ENCODE results near the gene RAD18.

Gene RAD18

DNA sequence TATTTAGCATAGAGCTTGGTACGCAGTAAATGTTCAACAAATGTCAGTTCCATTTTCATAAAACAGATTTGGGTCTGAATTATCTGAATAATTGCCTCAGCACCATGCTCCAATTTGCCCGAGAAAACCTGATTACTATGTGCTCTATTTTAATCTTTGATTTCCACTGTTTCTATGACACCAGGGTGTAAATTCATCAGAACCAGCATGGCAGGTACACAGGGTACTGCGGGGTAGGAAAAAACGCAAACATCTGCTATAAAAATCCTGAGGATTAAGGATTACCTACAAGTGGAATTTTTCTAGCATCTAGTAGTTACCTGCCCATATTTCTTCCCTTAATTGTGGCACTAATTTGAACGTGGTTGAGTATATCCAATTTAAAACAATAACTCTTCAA lies 70.3 kb downstream of the RAD18 start:
- DNase-seq: no peak

DNA sequence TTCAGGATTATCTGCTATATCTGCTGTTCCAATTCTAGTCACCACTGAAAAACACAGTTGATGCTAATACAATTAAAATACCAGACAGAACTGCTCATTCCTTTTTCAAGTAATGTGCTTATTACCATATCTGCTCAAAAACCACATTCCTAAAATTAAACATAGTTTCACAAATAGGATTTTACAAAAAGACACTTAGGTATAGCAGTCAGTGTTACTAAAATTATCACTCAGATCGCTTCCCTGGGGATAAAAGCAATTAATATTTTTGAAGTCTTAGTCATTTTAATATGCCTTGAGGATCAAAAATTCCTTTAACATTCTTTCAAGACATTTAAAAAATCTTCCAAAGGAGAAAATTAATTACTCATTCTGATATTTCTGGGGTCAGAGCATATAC lies 71.5 kb downstream of the RAD18 start:
- no peak for DNase-seq

DNA sequence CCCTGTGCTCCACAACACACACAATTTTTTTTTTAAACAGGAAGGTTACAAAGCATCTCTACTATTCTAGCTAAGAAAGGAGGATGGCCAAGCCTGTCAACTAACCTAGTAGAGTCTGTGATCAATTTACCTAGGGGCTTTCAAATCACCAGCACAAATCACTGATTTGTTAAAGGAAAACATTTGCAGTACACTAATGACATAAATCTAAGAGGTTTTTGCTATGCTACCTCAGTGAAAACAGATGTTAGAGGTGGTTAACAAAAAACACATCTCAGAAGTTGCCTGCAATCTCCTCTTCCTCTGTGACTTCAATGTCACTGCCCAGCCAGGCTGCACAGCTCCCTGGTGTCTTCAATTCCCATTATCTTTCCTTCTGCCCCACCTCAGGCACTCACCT lies 72.0 kb downstream of the RAD18 start:
- DNase-seq: no peak

DNA sequence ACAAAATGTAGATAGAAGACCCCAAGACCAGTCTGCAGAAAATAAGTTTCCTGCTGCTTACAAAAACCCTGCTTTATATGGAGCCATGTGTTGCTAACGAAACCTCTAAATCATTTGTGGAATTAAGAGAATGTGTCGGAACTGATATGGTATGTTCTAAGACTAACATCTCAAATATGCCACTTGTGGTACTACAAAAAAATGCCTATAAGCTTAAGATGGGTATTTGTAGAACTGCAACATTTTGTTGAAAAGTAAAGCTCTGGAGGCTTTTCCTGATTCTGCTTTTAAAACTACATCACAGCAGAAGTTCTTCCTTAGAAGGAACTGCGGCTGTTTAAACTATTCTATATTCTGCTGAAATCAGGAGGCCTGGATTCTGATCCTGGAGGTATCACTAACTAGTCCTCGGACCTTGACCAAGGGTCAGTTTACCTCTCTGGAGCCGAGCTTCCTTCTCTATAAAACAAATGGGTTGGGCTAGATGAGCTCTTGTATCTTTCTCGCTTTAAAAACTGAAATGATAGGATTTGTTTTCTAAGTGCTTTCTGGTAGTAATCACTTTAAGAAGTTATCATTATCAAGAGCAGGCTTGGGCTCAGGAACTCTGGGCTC lies 74.9 kb downstream of the RAD18 start:
- DNase-seq: no peak

DNA sequence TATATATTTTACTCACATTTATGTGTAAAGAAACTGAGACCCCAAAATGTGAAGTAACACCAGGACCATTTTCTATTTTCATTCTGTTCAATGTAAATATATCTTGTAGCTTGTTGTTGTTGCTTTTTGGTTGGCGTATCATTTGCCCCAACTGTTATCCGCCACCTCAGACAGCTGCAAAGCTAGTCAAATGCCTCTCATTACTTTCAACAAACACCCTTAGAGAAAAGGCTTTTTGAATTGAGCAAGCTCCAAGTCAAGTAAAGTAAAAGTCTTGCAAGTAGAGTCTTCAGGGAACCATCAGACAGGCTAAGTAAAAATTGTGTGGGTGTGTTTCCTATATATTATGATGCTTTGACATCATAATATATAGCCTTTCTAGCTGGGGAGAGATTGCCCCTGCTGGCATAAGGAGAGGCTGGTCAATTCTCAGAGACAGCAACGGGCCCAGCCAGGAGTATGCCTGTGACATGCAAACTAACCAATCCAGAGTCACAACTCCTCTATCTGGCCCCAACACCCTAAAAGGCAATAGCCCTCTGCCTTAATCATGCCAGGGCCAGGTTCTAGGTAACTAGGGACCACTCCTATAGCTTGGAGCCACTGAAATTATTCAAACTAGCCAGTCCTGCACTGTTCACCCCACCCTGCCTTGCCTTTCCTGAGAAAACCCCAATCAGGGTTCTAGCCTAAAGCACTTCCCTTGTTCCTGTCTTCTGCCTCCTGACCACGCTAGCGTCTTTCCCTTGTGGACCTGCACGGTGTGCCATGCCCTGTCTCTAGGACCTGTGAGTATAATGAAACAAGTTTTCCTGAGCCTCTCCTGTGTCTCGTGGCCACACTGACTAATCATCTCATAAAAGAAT lies 75.6 kb downstream of the RAD18 start:
- no peak for DNase-seq

DNA sequence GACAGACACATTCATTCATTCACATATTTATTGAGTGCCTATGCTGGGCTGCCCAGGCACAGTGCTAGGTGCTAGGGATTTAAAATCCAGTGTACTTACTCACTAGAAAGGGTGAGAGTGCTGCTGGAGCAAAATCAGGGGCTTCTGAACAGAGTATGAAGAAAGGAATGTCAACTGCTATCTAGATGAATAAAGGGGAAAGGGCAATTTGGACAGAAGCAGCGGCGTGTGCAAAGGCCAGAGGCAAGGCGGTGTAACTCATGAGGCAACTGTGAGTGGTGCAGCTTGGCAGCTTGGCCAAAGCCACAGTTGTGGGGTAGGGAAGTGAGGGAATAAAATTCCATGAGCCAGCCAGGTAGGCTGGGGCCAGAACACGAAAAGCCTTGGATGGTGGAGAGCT lies 76.7 kb downstream of the RAD18 start:
- no peak for DNase-seq

DNA sequence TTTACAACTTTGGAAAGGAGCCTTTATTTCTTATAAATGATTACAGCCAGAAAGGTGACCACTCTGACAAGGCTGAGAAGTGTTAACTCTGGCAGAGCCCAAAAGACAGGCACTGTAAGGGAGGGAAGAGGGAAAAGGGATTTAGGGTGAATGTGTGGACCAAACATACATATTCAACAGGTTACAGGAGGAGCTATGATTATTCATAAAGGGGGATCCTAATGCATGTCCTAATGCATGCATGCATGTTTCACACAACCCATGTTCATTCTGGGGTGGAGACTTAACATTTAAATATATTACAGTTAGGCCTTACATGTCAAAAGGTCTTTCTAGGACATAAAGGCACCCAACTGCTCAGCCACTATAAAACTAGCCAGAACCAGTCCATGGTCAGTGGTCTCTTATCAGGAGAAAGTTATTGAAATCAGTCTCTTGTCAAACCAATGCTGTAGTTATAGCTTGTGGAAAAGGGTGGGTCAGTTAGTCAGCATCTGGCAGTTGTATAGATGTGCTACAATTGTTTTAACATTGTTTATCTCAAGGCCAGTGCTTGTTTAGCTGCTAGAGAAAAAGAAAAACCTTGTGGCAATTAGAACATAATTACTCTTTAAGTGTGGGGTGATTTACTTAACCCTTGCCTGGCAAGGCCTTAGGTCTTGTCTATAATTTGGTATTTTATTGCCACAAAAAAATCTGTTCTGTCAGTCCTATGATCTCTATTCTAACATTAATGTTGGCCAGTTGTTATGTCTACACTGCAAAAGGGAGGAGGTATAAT lies 77.5 kb downstream of the RAD18 start:
- no peak for DNase-seq

DNA sequence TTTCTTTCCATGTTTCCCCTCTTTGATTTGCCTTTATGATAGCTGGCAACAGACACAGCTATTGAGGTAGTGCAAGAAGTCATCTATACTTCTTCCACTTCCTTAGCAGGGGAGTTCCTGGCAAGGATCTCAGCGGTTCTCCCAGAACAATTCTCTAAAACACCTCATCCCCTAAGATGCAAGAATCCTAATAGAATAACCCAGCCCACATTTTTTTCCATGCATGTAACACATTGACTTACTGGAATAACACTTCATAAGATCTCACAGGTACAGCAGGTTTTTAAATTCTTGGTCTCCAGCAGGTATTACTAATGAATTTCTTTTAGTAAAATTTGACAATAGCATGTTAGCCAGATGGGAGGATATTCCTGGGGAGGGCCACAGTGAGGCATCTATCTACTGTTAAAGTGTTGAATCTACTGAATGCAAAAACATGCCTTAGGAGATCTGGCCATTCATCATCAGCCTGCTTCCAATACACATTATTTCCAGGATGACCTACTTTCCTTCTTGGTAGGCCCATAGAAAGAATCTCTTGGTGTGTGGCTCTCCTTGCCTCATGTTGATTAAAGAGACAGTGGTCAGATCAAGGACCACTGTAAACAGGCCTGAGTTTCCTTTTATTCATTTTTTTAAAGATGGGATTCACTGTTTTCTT lies 78.5 kb downstream of the RAD18 start:
- no peak for DNase-seq

DNA sequence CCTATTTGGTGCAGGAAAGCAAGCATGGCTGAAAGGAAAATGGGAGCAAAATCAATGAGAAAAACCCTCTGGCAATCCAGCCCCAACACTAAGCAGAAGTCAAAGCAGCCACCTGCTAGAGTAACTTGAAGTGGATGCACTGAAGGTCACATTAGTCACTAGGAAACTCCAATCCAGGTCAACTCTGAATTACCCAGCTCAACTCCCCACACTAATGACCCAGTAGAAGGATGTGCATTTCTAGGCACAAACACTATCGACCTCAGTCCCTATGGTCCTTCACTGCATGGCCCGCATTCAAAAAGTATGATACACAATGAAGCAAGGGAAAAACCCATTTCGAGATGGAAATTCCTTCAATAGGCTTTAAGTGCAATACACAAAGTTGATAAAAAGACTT lies 80.6 kb downstream of the RAD18 start:
- no peak for DNase-seq

DNA sequence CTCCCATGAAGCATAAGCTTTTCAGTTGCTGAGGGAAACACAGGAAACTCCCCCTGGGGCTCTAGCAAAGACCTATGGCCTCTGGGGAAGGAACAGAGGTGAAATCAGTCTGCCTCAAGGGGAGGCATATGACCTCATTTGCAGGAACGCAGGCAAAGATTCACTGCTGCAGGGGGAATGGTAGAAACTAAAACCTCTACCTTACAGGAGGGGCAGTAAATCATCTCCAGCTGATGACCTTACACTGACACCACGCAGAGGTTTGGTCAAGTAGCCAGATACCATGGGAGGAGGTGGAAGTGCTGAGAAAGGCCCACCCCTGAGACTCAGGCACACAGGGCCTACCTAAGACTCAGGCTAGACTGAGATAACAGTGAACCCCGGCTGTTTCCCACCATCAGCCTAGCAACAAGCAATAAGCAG lies 81.1 kb downstream of the RAD18 start:
- DNase-seq: no peak

DNA sequence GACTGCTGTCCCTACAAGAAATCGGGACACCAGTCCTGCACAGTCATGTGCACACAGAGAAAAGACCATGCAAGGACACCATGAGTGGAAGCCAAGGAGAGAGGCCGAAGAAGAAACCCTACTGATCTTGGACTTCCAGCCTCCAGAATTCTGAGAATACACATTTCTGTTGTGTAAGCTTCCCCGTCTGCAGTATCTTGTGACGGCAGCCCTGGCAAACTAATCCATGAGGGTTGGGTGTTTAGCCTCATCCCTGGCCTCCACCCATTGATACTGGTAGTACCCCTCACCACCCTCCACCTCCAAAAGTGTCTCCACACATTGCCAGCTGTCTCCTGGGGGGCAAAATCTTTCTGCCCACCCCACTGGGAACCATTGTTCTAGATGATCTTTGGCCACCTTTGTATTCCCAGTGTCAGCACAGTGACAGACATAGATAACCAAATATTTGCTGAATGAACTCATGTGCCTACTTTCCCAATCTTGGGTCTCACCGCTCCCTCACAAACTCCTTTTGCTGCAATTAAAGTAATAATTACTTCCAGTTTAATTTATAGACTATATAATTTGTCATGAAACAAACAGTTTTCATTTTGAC lies 83.8 kb downstream of the RAD18 start:
- no peak for DNase-seq

DNA sequence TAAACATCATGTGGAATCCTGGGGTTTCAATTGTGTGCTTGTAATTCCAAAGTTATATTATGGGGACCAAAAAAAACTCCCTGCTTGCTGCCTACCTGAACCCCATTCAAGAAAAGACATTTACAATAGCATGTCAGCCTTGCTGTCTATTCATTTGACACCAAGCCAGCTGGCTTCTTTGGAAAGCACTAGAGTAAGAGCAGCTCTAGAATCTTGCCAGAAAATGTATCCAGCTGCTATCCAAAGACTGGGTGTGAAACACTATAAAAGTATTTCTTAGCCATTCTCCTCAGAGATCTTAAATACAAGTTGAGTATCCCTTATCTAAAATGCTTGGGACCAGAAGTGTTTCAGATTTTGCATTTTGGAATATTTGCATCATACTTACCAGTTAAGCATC lies 87.4 kb downstream of the RAD18 start:
- DNase-seq: no peak

DNA sequence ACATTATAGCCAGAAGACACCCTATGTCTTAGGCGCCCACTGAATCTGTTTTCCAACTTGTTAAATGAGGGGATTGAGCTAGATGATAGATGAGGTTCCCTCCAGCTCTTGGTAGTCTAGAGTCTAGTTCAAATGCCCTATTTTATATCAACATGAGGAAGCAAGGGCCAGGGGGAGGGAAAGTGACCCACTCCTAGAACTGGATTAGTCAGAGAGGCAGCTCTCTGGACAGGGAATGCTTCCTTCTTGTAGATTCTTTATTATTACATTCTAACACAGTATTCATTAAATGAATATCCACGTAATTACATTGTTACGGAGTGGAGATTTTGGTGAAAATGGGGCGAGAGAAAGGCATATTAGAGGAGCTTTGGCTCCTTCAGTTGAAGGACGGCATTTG lies 89.5 kb downstream of the RAD18 start:
- DNase-seq: no peak

DNA sequence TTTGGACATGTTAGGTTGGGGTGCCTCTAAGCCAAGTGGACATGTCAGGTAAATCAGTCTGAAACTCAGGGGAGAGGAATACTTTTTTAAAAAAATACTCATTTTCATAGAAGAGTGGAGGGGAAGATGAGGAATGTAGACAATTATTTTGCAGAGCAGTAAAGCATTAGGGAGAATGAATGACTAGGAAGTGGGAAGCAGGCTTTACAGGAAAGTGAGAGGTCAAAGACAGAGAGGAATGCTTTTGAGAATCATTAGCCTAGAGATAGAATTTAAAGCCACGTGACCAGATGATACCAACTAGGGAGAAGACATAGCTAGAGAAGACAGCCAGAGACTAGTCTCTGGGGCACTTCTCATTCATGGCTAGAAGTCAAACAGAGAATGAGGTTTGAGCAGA lies 91.0 kb downstream of the RAD18 start:
- DNase-seq: no peak

DNA sequence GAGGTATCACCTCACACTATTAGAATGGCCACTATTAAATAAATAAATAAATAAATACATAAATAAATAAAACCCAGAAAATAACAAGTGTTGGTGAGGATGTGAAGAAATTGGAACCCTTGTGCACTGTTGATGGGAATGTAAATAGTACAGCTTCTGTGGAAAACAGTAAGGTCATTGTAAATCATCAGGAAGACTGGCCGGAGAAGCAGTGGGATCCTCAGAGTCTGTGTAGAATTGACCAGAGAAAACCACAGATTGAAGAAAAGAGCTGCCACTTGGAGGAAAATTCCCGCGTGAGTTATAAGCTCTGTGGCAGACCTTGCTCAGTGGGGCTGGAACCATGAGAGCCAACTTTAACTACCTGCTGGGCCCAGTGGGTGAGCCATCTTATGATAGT lies 92.0 kb downstream of the RAD18 start:
- DNase-seq: no peak

DNA sequence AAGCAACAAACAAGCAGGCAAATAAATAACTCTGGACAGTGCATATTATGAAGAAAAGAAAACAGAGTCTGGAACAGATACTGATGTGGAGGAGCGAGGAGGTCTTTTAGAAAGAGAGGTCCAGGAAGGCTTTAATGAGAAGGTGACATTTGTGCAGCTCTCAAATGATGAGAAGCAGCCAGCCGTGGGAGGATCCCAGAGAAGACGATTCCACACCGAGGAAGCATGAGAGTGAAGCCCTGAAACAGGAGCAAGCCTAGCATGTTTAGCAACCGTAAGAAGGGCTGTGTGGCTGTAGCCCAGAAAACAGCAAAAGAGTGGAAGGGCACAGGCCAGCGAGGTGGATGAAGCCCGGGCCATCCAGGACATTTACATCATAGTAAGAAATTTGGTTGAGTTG lies 93.1 kb downstream of the RAD18 start:
- no peak for DNase-seq

DNA sequence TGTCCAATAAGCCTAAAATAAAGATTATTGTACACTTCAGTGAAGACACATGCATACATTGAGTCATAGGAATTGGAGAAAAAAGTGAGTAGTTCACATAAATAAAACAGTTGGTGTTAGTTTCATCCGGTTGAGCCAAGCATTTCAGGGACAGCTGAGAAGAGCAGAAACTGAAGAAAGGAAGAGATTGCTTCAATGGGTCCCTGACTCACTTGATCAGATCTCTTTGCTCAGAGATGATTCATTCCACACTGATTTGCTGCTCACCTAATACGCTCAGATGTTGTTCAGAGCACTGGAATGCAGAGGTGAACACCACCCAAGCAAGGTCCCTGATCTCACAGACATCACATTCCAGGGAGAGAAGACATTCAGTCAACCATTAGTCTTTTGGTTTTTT lies 93.7 kb downstream of the RAD18 start:
- DNase-seq: no peak

DNA sequence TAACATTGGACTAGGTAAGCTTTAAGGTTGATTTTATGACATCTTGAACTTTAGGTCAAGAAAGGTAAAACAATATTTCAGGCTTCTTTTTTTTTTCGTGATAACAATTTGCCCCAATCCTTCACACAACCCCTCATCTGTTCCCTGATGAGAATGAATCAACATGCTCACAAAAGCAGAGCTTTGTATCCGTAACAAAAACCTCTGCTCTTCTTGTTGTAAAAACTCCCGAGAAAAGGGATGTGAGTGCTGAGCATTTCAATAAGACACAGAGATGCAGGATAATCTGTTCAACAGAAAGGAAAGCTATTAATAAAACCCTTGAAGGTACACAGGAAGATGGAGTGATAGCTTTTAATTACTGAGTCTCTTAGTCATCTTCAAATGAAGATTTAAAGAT lies 94.3 kb downstream of the RAD18 start:
- no peak for DNase-seq

DNA sequence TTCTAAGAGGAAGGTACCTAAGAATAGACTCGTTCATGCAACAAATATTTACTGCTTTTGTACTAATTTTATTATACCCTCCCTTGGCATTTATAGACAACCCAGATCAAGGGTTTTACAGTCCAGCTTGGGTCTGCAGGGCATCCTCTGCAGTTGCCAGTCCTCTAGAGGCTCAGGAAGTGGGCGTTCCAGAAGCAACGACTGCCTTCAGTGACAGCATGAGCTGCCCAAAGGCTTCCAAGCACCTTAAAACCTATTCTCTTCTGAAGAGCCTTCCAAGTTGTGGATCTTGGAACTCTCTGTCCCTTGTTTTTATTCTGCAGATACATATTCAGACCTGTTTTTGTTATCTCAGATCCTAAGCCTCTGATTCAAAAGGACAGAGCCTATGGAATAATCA lies 95.6 kb downstream of the RAD18 start:
- no peak for DNase-seq

DNA sequence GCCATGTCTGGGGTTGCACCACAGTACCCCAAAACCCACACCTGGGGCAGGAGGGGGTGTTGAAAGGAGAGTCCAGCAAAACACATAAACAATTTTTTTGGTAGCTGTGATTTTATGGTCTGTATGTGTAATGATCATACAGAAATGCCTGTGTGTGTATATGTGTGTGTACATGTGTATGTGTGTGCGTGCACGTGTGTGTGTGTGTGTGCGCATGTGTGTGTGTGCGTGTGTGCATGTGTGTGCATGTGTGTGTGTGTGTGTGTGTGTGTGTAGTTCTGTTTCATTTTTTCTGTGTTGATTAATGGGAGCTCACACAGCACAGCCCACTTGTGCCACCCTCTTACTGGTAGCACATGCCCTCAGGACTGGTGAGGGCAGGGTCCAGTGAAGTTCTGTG lies 97.6 kb downstream of the RAD18 start:
- no peak for DNase-seq

DNA sequence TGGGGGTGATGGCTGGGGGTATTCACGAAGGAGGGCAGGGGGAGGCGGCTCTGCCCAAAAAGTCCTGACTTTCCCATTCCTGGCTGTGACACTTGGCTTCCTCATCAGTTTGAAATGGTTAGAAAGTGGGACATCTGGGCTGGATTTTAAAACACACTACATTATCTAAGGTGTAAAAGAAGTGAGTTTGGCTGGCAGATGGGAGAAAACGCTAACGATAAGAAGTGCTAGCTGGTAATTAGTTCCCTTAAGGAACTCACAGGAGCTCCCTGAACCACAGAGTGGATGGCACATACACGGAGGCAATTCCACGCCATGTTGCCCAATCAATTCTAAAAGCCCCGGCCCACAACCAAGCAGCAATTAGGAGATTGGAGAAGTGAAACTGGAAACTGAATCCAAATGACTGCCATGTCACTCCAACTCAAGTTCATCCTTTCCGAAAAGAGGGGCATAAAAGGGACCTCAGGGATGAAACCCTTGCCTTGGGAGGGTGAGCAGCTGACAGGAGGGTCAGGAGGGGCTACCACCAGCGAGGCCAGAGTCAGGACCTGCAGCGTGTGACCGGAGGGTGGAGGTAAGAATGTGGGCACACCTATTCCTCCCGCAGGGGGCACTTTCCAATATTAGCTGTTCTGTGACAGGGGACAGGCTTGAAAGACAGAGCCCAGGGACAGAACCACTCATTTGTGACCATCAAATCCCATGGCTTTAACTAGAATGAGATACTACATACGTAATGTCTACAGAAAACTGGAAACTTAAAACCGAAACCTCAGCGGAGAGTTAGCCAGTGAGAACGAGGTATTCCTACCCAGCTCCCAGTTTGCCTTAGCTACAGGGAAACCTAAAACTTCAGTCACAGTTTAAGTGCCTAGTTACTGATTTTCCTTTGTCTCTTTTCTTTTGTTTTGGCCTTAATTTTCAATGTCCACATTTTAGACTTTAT lies 98.6 kb downstream of the RAD18 start:
- no peak for DNase-seq

DNA sequence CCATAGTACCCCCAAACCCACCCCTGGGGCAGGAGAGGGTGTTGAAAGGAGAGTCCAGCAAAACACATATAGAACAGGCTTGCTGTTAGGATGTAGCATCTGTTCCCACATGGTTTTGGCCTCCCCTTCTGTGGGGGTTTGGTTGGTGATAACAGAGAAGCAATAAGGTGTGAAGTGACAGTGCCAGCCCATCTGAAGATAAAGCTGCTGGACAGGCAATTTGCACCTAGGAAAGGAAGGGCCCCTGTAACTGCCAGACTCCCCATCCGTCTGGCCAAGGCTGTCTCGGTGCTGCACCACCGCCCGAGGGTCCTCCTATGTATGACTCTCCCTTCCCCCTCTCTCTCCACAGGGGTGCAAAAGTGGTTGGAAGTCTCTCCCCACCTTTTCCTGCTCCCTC lies 99.4 kb downstream of the RAD18 start:
- no peak for DNase-seq

Data from T-helper 1 cell (primary cell).